Urinary bladder (tissue), 4 donors: ENCODE data around the gene GAA. TPM values are rescaled to one million over a fixed set of nuclear protein-coding genes. Genes with fewer than 3 reads are reported as not detected.

ENCODE experiments used
- DNase-seq: peaks from one replicate; pipeline ENCODE4 v3.0.0-alpha.2; 2015; ENCODE audit errors: extremely low spot score
- H3K27ac ChIP-seq: one replicate; pipeline ENCODE4 v1.5.1; 2013; ENCODE audit warnings: low read depth, mild to moderate bottlenecking, moderate library complexity
- H3K36me3 ChIP-seq: one replicate; pipeline ENCODE4 v1.6.1; 2013; ENCODE audit warnings: mild to moderate bottlenecking, moderate library complexity; ENCODE audit not compliant: insufficient read depth
- H3K4me1 ChIP-seq: one replicate; pipeline ENCODE4 v1.6.1; 2013; ENCODE audit warnings: mild to moderate bottlenecking, moderate library complexity; ENCODE audit not compliant: insufficient read depth
- H3K4me3 ChIP-seq: one replicate; pipeline ENCODE4 v1.5.1; 2013; ENCODE audit warnings: low read depth, low read length
- WGBS: extraction: QIAGEN DNeasy Blood & Tissue Kit; methylation state at CpG from one replicate; pipeline ENCODE4 v1.1.7; 2013; 5-methylcytosine and 5-hydroxymethylcytosine counted together
- polyA plus RNA-seq: library from polyadenylated mRNA; stranded (reverse); fragments of 200-250 nt; gene quantifications from one replicate; pipeline ENCODE4 v1.2.3, GENCODE V29; 2013
- small RNA-seq: library from RNA; depleted of rRNA; stranded (forward); fragments of <200 nt; gene quantifications from one replicate; pipeline ENCODE3, GENCODE V24; 2014
- total RNA-seq: library from RNA; depleted of rRNA; stranded (reverse); fragments of >200 nt; gene quantifications from one replicate; pipeline ENCODE4 v1.2.3, GENCODE V29; 2014
- donor health status: healthy with polysubstance abuse.
- donor health status: healthy.

The GAA gene
- total and polyA plus RNA-seq, 2 donors = 21.4 to 54.4 TPM

- Histone ChIP-seq H3K4me3 (no peak overlapping the region), H3K27ac (no peak overlapping the region), H3K36me3 (no peaks in the 10 kb centered on the region), H3K4me1 (no peaks in the 10 kb centered on the region)
- 94% methylated on average over 5 of the region's 5 CpGs for WGBS
- DNase-seq = no peak
These were observed 67.7 kb downstream of the GAA start for GRCh38 chr17:80169107-80169506.

Small RNA genes lying within 50 kb of the gene (small RNA-seq; reads per million reads assigned to genes)
- gene AC087741.2 (not detected), gene MIR1268B (not detected)

Other genes starting within 250 kb of the GAA start
- 15.8 TPM for gene TBC1D16, start 65.7 kb upstream of the GAA start, total RNA-seq
- 21.5 TPM for gene TBC1D16, start 65.7 kb upstream of the GAA start, polyA plus RNA-seq
- gene CCDC40, start 64.9 kb upstream of the GAA start, total RNA-seq = 8.0 TPM
- gene CCDC40, start 64.9 kb upstream of the GAA start, polyA plus RNA-seq = 2.2 TPM
- 59.5 TPM for gene EIF4A3, start 45.5 kb downstream of the GAA start, total RNA-seq
- 80.3 TPM for gene EIF4A3, start 45.5 kb downstream of the GAA start, polyA plus RNA-seq
- 3.3 TPM for gene CARD14, start 68.4 kb downstream of the GAA start, total RNA-seq
- 1.2 TPM for gene CARD14, start 68.4 kb downstream of the GAA start, polyA plus RNA-seq
- 8.4 TPM for gene SGSH, start 118.8 kb downstream of the GAA start, total RNA-seq
- 30.6 TPM for gene SGSH, start 118.8 kb downstream of the GAA start, polyA plus RNA-seq
- gene SLC26A11, start 118.8 kb downstream of the GAA start, total RNA-seq = 9.2 TPM
- gene SLC26A11, start 118.8 kb downstream of the GAA start, polyA plus RNA-seq = 14.2 TPM
- gene RNF213, start 159.3 kb downstream of the GAA start, total RNA-seq = 81.5 TPM
- gene RNF213, start 159.3 kb downstream of the GAA start, polyA plus RNA-seq = 37.2 TPM